ENCODE results near the gene GGNBP2.

DNA sequence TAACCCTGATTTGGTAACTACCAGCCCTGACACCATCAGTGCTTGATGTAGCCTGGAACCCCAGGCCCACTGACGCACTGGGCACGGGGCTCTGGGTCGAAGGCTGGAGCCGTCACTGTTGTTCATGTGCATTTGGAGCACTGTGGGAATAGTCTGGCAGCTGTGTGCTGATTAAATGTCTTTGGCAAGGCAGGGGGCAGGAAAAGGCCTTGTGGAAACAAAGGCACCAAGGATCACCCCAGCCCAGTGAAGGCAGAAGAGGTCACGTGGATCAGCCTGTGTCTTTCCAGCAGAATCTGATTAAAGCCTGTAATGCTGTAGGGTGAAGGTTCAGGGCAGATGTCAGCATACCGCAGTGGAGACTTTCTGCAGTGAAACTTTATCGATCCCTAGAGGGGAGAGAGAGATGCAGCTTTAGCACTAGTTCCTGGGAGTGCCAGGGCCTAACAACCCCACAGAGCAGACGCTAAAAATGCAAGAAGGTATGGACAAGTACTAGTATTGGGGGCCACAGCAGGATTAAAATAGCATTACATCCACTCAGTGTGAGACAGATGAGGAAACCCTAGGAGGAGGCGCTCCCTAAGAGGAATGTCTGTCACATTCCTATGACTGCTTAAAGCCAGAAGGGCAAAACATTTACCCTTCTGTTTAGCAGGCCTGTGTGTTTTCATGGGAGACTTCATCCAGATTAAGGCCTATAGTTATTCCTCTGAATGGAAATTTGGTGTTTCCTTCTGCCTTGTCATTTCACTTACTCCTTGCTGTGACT is 48.5 kb upstream of the GGNBP2 start:
- TF ChIP-seq EZH2phosphoT487 (IDR thresholded peaks at IDR 0.05; ENCODE audit: borderline replicate concordance, low read length): no peak
- TF ChIP-seq, protein P1, sequence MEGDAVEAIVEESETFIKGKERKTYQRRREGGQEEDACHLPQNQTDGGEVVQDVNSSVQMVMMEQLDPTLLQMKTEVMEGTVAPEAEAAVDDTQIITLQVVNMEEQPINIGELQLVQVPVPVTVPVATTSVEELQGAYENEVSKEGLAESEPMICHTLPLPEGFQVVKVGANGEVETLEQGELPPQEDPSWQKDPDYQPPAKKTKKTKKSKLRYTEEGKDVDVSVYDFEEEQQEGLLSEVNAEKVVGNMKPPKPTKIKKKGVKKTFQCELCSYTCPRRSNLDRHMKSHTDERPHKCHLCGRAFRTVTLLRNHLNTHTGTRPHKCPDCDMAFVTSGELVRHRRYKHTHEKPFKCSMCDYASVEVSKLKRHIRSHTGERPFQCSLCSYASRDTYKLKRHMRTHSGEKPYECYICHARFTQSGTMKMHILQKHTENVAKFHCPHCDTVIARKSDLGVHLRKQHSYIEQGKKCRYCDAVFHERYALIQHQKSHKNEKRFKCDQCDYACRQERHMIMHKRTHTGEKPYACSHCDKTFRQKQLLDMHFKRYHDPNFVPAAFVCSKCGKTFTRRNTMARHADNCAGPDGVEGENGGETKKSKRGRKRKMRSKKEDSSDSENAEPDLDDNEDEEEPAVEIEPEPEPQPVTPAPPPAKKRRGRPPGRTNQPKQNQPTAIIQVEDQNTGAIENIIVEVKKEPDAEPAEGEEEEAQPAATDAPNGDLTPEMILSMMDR (IDR thresholded peaks at IDR 0.05; ENCODE audit: low read depth, low read length, poor library complexity, severe bottlenecking): no peak

Measured in DOHH2 (cell line).